Measurements from ENCODE around the gene SRRT. TPM values are rescaled to one million over a fixed set of nuclear protein-coding genes. Genes with fewer than 3 reads are reported as not detected.

Gene SRRT
- total RNA-seq, 1 donor from 2014 or later = 62.9 TPM

DNA sequence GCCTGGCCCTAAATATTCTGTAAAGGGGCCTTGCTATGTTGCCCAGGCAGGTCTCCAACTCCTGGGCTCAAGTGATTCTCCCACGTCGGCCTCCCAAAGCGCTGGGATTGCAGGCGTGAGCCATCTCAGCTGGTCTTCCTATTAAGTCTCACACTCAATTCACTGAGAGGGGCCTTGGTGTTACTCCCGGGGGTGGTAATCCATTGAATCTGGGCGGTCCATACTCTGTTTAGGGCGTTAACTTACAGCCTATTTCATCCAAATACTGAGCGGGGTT, 665 bp upstream of the SRRT start:
- DNase-seq (ENCODE audit: low spot score) = no peak
- intact Hi-C loops (cut with DNase I) = loop anchor here (5.0 kb wide), 1 partner anchor 167 kb away; the partner anchor contains the start of gene POP7

DNA sequence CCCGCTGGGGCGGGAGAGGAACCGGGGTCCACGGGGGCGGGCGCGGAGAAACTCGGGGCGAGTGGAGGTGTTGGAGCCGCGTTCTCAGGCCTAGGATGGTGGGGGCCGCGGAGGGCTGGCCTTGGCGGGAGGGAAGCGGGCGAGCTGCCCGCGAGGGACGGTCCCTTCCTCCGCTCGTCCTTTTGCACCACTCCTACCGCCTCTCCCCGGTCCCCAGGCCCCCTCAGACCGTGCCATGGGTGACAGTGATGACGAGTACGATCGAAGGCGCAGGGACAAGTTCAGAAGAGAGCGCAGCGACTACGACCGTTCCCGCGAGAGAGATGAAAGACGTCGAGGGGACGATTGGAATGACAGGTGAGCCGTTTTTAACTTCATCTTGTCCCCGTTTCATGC, 451 bp downstream of the SRRT start:
- intact Hi-C loops (cut with DNase I) = no loop called here
- no peak for DNase-seq (ENCODE audit: low spot score)

DNA sequence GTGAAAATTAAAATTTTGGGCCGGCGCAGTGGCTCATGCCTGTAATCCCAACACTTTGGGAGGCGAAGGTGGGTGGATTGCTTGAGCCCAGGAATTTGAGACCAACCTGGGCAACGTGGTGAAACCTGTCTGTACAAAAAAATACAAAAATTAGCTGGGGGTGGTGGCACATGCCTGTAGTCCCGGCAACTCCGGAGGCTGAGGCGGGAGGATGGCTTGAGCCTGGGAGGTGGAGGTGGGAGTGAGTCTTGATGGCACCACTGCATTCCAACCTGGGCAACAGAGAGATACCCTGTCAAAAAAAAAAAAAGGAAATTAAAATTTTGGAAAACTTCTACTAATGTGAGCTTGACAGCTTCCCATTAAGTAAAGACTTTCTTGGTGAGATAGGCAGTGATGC, 3.1 kb downstream of the SRRT start:
- intact Hi-C loops (cut with DNase I) = no loop called here
- no peak for DNase-seq (ENCODE audit: low spot score)

DNA sequence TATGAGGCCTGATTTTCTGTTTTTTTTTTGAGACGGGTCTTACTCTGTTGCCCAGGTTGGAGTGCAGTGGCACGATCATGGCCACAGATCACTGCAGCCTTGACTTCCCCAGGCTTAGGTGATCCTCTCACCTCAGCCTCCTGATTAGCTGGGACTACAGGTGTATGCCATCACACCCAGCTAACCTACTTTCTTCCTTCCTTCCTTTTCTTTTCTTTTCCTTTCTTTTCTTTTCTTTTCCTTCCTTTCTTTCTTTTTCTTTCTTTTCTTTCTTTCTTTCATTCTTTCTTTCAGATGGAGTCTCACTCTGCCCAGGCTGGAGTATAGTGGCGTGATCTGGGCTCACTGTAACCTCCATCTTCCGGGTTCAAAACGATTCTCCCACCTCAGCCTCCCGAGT, 3.8 kb downstream of the SRRT start:
- intact Hi-C loops (cut with DNase I) = no loop called here
- no peak for DNase-seq (ENCODE audit: low spot score)

DNA sequence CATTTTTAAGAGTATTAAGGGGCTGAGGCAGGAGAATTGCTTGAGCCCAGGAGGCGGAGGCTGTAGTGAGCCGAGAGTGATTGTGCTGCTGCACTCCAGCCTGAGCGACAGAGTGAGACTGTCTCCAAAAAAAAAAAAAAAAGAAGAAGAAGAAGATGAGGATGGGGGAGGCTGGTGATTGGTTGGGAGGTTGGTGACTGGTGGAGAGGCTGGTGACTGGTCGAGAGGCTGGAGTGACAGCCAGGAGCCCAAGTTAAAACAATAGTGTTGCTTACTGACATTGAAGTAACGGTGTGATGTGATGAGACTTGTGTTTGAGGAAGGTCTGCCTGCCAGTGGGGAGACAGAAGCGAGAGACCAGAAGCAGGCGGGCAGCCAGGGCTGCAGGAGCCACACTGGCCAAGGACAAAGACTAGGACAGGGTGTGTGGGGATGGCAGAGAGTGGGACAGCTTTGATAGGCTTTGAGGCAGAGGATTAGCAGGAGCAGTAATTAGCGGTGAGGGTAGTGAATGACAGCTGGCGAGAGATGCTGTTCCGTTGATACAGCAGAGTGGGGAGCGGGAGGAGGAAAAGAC, 4.9 kb downstream of the SRRT start:
- DNase-seq (ENCODE audit: low spot score) = no peak
- intact Hi-C loops (cut with DNase I) = no loop called here

DNA sequence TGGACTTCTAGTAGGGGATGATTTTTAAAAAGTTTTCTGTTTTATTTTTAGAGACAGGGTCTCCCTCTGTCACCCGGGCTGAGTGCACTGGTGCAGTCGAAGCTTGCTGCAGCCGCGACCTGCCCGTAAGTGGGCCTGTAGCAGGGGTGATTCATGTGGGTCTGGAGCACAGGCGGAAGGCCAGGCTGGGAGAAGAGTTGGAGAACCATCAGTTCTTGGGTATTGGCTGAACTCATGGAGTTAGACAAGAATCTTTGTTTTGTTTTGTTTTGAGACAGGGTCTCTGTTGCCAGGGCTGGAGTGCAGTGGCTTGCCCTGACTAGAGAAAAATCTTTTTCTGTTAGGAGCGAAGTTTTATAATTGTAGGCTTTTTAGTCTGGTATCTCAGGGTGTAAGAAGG, 5.7 kb downstream of the SRRT start:
- DNase-seq (ENCODE audit: low spot score) = no peak
- intact Hi-C loops (cut with DNase I) = no loop called here

DNA sequence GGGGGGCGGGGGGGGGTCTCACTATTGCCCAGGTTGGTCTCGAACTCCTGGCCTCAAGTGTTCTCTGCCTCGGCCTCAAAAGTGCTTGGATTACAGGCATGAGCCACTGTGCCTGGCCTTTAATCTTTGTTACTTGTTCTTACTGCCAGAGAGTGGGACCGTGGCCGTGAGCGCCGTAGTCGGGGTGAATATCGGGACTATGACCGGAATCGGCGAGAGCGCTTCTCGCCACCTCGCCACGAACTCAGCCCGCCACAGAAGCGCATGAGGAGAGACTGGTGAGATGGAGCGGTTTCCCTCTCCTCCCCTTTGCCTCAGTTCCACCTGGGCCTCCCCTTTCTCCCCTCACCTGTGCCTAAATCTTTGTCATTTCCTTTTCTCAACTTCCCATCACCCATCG, 6.2 kb downstream of the SRRT start:
- DNase-seq (ENCODE audit: low spot score) = no peak
- intact Hi-C loops (cut with DNase I) = no loop called here

DNA sequence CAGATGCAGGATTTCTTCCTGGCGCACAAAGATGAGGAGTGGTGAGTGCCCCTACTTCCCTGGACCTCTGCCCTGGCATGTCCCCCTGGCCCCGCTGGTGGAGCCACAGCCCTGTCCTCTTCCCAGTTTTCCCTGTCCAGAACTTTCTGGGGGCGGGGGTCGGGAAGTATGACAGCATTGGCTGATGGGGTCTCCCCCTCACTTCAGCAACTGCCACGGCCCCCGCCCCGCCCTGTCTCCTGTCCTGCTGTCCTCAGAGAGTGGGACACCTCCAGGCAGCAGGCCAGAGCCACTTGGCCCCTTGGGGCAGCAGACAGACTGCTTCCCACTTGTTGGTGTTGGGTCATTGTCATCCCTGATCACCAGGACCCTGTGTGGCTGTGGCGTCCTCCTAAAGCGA, 7.3 kb downstream of the SRRT start:
- intact Hi-C loops (cut with DNase I) = no loop called here
- DNase-seq (ENCODE audit: low spot score) = no peak

DNA sequence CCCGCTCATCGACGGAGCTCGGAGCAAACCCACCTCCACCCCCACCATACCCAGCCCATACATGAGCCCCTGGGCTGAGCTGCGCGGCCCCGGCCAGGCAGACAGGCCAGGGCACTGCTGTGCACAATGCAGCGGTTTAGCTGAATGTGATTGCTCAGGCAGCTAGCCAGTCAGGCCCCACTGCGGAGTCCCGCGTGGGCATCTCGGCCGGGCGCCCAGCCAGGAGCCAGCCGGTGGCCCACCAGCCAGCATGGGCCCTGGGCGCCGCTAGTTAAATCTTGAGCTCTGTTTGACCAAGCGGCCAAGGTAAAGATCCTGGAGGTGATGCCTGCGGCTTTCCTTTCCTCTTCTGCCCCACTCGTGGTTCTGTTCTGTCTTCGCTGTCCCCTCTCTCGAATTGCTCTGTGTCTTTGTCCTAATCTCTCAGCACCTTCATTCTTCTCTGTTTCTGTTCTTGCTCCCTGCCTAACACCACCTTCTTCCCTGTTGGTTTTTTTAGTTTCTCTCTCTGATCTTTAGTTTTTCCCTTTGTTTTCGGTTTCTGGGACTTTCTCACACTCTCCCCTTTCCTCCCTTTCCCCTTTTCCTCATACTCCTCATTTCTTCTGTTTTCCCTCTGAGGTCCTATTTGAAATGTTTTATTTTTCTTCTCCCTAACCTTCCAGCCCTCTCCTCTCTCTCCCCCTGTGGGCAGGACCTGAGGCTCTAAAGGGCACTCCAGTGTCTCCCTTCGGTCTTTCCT, 8.1 kb downstream of the SRRT start:
- DNase-seq (ENCODE audit: low spot score) = no peak
- intact Hi-C loops (cut with DNase I) = no loop called here

DNA sequence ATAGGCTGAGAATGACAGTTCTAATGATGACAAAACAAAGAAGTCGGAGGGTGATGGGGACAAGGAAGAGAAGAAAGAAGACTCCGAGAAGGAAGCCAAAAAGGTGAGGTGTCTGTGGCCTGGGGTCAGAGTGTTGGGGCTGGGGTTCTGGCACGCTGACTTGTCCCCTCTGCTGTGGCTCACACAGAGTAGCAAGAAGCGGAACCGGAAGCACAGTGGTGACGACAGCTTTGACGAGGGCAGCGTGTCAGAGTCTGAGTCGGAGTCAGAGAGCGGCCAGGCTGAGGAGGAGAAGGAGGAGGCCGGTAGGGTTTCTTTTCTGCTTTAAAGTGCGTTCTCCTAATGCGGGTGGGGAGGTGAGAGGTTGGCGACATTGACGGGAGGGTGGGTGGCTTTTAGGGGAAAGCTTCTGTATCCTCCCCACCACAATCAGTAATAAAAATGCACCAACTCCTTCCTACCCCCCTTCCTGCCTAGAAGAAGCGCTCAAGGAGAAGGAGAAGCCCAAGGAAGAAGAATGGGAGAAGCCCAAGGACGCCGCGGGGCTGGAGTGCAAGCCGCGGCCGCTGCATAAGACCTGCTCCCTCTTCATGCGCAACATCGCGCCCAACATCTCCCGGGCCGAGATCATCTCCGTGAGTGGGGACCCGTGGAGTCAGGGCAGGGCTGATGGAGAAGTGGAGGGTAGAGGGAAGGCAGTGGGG, 10.0 kb downstream of the SRRT start:
- intact Hi-C loops (cut with DNase I) = no loop called here
- DNase-seq (ENCODE audit: low spot score) = no peak

DNA sequence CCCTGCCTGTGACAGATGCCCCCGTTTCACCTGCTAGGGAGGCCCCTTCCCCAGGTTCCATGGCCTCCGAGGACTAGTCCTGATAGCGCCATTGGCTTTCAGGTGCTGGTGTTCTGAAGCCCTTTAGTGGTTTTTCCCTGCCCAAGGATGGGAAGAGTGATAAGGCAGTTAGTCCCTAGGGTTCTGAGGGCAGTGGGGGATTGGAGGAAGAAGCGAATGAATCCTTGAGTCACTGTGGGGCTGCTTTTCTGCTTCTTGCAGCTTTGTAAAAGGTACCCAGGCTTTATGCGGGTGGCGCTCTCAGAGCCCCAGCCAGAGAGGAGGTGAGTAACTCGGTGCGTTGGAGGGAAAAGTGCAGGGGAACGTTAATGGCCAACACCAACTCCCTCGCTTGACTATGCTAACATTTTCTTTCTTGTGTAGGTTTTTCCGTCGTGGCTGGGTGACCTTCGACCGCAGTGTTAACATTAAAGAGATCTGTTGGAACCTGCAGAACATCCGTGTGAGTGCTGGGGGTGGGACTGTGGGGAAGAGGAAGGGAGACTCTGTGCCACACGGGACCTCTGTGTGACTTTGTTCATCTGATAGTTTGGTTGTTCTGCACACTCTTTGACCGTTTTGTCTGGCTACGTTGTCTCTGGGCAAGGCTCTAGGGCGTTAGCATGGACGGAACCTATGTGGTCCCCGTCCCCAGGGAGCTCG, 10.7 kb downstream of the SRRT start:
- no peak for DNase-seq (ENCODE audit: low spot score)

DNA sequence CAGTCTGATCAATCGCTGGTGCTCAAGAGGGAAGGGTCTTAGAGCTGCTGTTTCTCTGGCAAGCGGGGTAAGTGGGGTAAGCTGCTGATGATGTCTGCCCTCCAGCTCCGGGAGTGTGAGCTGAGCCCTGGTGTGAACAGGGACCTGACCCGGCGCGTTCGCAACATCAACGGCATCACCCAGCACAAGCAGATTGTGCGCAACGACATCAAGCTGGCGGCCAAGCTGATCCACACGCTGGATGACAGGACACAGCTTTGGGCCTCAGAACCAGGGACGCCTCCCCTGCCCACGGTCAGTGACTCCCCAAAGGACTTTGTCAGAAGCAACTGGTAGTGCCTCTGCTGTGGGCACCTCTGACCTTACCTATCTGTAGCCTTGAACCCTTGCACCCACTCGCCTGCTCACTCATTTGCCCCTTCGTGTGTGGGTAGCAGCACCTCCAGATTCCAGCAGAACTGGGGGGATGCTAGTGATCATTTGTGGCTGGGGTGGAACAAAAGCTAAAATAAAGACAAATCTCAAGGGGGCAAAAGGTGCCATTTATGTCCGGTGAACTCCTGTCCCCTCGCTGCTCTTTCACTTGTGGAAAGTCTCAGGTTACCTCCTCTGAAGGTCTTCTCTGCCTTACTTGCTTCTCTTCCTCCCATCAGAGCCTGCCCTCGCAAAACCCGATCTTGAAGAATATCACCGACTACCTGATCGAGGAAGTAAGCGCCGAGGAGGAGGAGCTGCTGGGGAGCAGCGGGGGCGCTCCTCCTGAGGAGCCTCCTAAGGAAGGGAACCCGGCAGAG, 11.4 kb downstream of the SRRT start:
- no peak for DNase-seq (ENCODE audit: low spot score)
- intact Hi-C loops (cut with DNase I) = no loop called here

More for the DNA sequence above, 10.7 kb downstream of the SRRT start:
- intact Hi-C loops (cut with DNase I) = no loop called here

DNA sequence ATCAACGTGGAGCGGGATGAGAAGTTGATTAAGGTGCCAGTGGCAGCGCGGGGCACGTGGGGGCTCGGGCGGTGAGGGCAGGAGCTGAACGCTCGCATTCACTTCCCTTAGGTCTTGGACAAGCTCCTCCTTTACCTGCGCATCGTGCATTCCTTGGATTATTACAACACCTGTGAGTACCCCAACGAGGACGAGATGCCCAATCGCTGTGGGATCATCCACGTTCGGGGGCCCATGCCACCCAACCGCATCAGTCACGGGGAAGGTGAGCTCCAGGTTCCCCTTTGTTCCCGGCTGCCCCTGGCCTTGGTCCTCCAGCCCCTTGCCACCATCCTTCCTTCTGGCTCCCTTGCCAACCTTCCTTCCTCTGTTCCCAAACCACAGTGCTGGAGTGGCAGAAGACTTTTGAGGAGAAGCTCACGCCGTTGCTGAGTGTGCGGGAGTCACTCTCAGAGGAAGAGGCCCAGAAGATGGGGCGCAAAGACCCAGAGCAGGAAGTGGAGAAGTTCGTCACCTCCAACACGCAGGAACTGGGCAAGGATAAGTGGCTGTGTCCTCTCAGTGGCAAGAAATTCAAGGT, 12.1 kb downstream of the SRRT start:
- intact Hi-C loops (cut with DNase I) = no loop called here
- no peak for DNase-seq (ENCODE audit: low spot score)

DNA sequence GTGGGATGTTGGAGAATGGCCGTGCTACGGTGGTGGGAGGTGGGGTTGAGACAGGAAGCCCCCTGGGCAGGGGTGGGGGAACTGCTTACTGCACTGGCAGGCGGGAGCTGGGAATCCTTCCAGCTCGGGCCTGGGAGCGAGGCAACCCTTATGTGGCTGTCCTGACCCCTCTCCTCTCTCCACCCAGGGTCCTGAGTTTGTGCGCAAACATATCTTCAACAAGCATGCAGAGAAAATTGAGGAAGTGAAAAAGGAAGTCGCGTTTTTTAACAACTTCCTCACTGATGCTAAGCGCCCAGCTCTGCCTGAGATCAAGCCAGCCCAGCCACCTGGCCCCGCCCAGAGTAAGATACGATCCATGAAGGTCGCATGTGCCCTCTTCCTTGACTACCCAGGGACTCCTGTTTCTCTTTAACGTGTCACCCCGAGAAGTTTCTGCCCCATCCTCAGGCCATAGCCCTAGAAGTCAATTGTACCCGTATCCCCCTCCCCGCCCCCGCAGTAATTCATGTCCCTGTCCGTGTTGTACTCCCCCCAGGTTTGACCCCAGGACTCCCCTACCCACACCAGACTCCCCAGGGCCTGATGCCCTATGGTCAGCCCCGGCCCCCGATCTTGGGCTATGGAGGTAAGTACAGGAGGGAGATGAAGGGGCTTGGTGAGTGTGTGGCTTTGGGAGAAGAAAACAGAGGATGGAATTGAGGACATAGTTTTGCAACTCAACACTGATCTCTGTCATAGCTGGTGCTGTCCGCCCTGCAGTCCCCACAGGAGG, 12.8 kb downstream of the SRRT start:
- intact Hi-C loops (cut with DNase I) = no loop called here
- no peak for DNase-seq (ENCODE audit: low spot score)

DNA sequence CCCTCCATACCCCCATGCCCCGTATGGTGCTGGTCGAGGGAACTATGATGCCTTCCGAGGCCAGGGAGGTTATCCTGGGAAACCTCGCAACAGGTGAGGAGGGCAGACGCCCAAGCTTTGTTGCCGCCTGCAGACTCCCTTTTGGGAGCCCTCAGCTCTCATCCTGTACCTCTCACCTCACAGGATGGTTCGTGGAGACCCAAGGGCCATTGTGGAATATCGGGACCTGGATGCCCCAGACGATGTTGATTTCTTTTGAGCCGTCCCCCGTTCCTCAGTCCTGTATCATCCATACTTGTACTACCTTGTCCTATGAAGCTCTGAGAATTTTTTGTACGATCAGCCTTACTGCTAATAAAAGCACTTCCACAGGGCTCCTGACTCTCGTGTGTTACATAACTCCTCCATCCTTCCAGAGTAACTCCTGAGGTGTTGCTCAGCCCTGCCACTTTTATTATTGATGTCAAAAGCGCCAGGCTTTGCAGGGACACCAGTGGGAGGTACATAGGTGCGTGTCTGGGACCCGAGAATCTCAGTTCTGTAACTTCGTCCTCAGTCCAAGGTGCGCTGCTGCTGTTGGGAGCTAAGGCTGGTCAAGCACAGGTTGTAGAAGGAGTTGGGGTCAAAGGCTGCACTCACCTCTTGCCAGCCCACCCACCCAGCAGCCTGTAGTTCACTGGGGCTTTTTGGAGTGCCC, 13.5 kb downstream of the SRRT start:
- no peak for DNase-seq (ENCODE audit: low spot score)
- intact Hi-C loops (cut with DNase I) = no loop called here

DNA sequence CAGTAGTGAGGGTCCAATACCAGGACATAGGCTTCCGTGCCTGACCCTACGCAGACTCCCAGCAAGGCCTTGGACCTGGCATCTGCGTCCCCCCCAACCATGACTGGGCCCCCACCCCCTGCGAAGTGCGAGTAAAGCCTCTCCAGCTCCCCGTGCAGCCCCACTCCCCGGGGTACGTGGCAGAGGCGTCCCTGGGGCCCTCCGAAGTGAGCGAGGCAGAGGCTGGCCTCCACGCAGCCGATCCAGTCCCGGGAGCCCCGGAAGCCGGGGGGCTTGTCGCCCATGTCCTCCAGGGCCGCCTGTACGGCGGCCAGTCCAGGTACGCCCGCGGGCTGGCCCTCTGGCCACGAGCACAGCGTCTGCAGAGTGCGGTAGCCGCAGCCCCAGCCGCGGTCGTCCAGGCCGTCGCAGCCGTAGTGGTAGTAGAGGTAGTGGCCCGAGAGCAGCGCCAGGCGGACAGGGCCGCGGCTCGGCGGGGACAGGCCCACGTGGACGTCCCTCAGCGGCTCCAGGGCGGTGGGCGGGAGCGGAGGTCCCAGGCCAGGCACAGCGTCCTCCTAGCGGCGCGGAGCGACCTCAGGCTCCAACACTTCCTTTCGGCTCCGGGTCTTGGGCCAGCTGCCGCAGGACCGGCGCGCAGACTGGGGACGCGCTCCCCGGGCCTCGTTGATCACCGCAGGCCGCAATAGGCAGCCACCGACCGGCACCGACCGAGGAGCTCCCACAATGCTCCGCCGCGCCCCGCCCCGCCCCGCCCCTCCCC, 14.3 kb downstream of the SRRT start, which contains the start of gene UFSP1:
UFSP1 (minus strand) TSS at position 728 of the 763 bp plus-strand sequence; CDS start at position 284, 444 bp downstream.
- no peak for DNase-seq (ENCODE audit: low spot score)

More for the DNA sequence above, 14.3 kb downstream of the SRRT start, which contains the start of gene UFSP1:
- intact Hi-C loops (cut with DNase I) = no loop called here
